ENCODE measurements around the gene STRIP1. TPM values are rescaled to one million over a fixed set of nuclear protein-coding genes. Genes with fewer than 3 reads are reported as not detected.

Gene STRIP1
- total RNA-seq, 1 donor from 2014 or later: 40.8 TPM

- H3K4me3 ChIP-seq: no peak overlapping the region
- H3K27ac ChIP-seq: peak overlapping the region; percentile 95
- no peak for TF ChIP-seq CTCF (IDR thresholded peaks at IDR 0.05)
- TF ChIP-seq POLR2AphosphoS5 (IDR thresholded peaks at IDR 0.05; ENCODE audit: insufficient read depth in 1 of 2, low read depth in 1 of 2): no peak
- no peak for TF ChIP-seq POLR2A (IDR thresholded peaks at IDR 0.05)
- peaks cover 26% of the 10 kb centered on the region for H3K4me1 ChIP-seq
- H3K9me3 ChIP-seq: no peaks in the 10 kb centered on the region
- no peak for DNase-seq (ENCODE audit: extremely low spot score in 2 of 2)
- intact Hi-C loops (cut with DNase I): no loop called here
- H3K36me3 ChIP-seq: peaks cover 0 to 4% of the 10 kb centered on the region in 2 donors
- H3K27me3 ChIP-seq: no peaks in the 10 kb centered on the region
Measured at GRCh38 chr1:110033421-110033820, 1.0 kb upstream of the STRIP1 start.

GRCh38 chr1:110034040-110034450 lies 379 bp upstream of the STRIP1 start:
- intact Hi-C loops (cut with DNase I): no loop called here
- H3K27ac ChIP-seq: peak overlapping the region; percentile 95
- TF ChIP-seq POLR2A (IDR thresholded peaks at IDR 0.05) (no peak), POLR2AphosphoS5 (IDR thresholded peaks at IDR 0.05; ENCODE audit: insufficient read depth in 1 of 2, low read depth in 1 of 2) (no peak), CTCF (IDR thresholded peaks at IDR 0.05) (no peak)
- H3K9me3 ChIP-seq: no peaks in the 10 kb centered on the region
- no peak for DNase-seq (ENCODE audit: extremely low spot score in 2 of 2)
- peak overlapping the region; percentile 71 to 98 for H3K4me3 ChIP-seq
- peaks cover 0 to 10% of the 10 kb centered on the region in 2 donors for H3K36me3 ChIP-seq
- no peaks in the 10 kb centered on the region for H3K27me3 ChIP-seq
- peaks cover 26% of the 10 kb centered on the region for H3K4me1 ChIP-seq

- TF ChIP-seq CTCF (IDR thresholded peaks at IDR 0.05) (no peak), POLR2A (IDR thresholded peaks at IDR 0.05) (no peak), POLR2AphosphoS5 (IDR thresholded peaks at IDR 0.05; ENCODE audit: insufficient read depth in 1 of 2, low read depth in 1 of 2) (no peak)
- no peaks in the 10 kb centered on the region for H3K27me3 ChIP-seq
- H3K4me3 ChIP-seq: peak overlapping the region; percentile 71 to 98
- no peaks in the 10 kb centered on the region for H3K9me3 ChIP-seq
- H3K27ac ChIP-seq: peak overlapping the region; percentile 95
- intact Hi-C loops (cut with DNase I): no loop called here
- H3K4me1 ChIP-seq: peaks cover 26% of the 10 kb centered on the region
- H3K36me3 ChIP-seq: peaks cover 0 to 21% of the 10 kb centered on the region in 2 donors
- DNase-seq (ENCODE audit: extremely low spot score in 2 of 2): no peak
Measured at GRCh38 chr1:110035236-110035752, 870 bp downstream of the STRIP1 start.

- intact Hi-C loops (cut with DNase I): no loop called here
- Histone ChIP-seq H3K9me3 (no peaks in the 10 kb centered on the region), H3K4me1 (peaks cover 26% of the 10 kb centered on the region), H3K27ac (no peak overlapping the region), H3K36me3 (peaks cover 0 to 50% of the 10 kb centered on the region in 2 donors), H3K27me3 (no peaks in the 10 kb centered on the region), H3K4me3 (no peak overlapping the region)
- peak in 1 of 2 donors; percentile 40 for DNase-seq (ENCODE audit: extremely low spot score in 2 of 2)
- TF ChIP-seq CTCF (IDR thresholded peaks at IDR 0.05) (no peak), POLR2AphosphoS5 (IDR thresholded peaks at IDR 0.05; ENCODE audit: insufficient read depth in 1 of 2, low read depth in 1 of 2) (no peak), POLR2A (IDR thresholded peaks at IDR 0.05) (no peak)
Measured at GRCh38 chr1:110038271-110038670, 3.8 kb downstream of the STRIP1 start.

- H3K36me3 ChIP-seq: peaks cover 0 to 63% of the 10 kb centered on the region in 2 donors
- no peak overlapping the region for H3K4me3 ChIP-seq
- no peaks in the 10 kb centered on the region for H3K27me3 ChIP-seq
- H3K9me3 ChIP-seq: no peaks in the 10 kb centered on the region
- intact Hi-C loops (cut with DNase I): no loop called here
- DNase-seq (ENCODE audit: extremely low spot score in 2 of 2): peak in 1 of 2 donors; percentile 55
- H3K27ac ChIP-seq: no peak overlapping the region
- H3K4me1 ChIP-seq: peaks cover 26% of the 10 kb centered on the region
- no peak for TF ChIP-seq POLR2AphosphoS5 (IDR thresholded peaks at IDR 0.05; ENCODE audit: insufficient read depth in 1 of 2, low read depth in 1 of 2)
Measured at GRCh38 chr1:110039641-110040040, 5.2 kb downstream of the STRIP1 start.

Data from vagina (tissue), 2 donors.